Endothelial cell of umbilical vein (primary cell): ENCODE measurements around the gene TMEM181. TPM values are rescaled to one million over a fixed set of nuclear protein-coding genes. Genes with fewer than 3 reads are reported as not detected.

Experiments used
- BruUV-seq: library from RNA; stranded (reverse); fragments of 400-500 nt; replicated peaks from 2 replicates; lab custom pipeline; 2021; lab: Mats Ljungman, UMichigan
- CTCF ChIA-PET: fragments of 300-600, 350-600 bp; sonication (Branson Sonifier 250); formaldehyde crosslinking; loops from one replicate; lab custom pipeline; 2021; ENCODE audit warnings: antibody characterized with exemption, inconsistent platforms; lab: Charles Lee
- POLR2A ChIA-PET: fragments of 300-600, 350-600 bp; sonication (Branson Sonifier 250); formaldehyde crosslinking; loops from one replicate; lab custom pipeline; 2021; ENCODE audit warnings: antibody characterized with exemption, inconsistent platforms; lab: Charles Lee
- DNase-seq: peaks from one replicate; pipeline ENCODE4 v3.0.0-alpha.2; 2011; ENCODE audit warnings: low read depth, low spot score
- FAIRE-seq: peaks from 2 replicates; lab custom pipeline; 2011; peaks lifted over from hg19 to GRCh38; lab: Jason Lieb, UNC
- H2AFZ ChIP-seq: 2 replicates; pipeline ENCODE4 v1.6.0; 2012; ENCODE audit warnings: low read depth, low read length, control low read depth, inconsistent platforms
- H3K27ac ChIP-seq: 2 replicates; pipeline ENCODE4 v1.5.1; 2011; ENCODE audit warnings: low read depth, mild to moderate bottlenecking, control low read depth, low read length, moderate library complexity; ENCODE audit not compliant: insufficient read depth
- H3K27me3 ChIP-seq, 2 experiments: 2 replicates each; pipeline versions ENCODE4 v1.6.0 to v1.6.1; 2011; ENCODE audit warnings: low read length in 2 of 2, mixed read lengths in 1 of 2; ENCODE audit not compliant: control insufficient read depth in 2 of 2, insufficient read depth in 2 of 2
- H3K36me3 ChIP-seq, 2 experiments: 2 replicates in 1 of 2; 3 replicates in 1 of 2; pipeline ENCODE4 v1.5.1; 2011; ENCODE audit warnings: low read length in 2 of 2, mild to moderate bottlenecking in 1 of 2, moderate library complexity in 1 of 2; ENCODE audit not compliant: control insufficient read depth in 2 of 2, insufficient read depth in 2 of 2; ENCODE audit errors: extremely low read depth in 1 of 2
- H3K4me1 ChIP-seq: 3 replicates; pipeline ENCODE4 v1.5.1; 2011; ENCODE audit warnings: mild to moderate bottlenecking, low read length; ENCODE audit not compliant: control insufficient read depth, insufficient read depth; ENCODE audit errors: extremely low read depth
- H3K4me2 ChIP-seq: 2 replicates; pipeline ENCODE4 v1.6.1; 2011; ENCODE audit warnings: low read length, control low read depth, mixed read lengths; ENCODE audit not compliant: insufficient read depth
- H3K4me3 ChIP-seq, 3 experiments: fragments of 200-600 bp in 1 of 3; sonication (generic), shearing (Covaris generic) in 1 of 3; replicated peaks in 1 of 3; 2 replicates each; pipeline ENCODE4 v1.5.1; 2011 to 2016; ENCODE audit warnings: control low read depth in 3 of 3, low read length in 3 of 3, mild to moderate bottlenecking in 2 of 3, inconsistent platforms in 1 of 3, low read depth in 1 of 3, moderate library complexity in 1 of 3; ENCODE audit not compliant: insufficient read depth in 1 of 3
- H3K79me2 ChIP-seq: 2 replicates; pipeline ENCODE4 v1.6.0; 2012; ENCODE audit warnings: low read length, inconsistent platforms; ENCODE audit not compliant: control insufficient read depth, insufficient read depth
- H3K9ac ChIP-seq: replicated peaks from 2 replicates; pipeline ENCODE3; 2011; ENCODE audit warnings: low read length, control low read depth; ENCODE audit not compliant: insufficient read depth; ENCODE audit errors: extremely low read depth
- H3K9me1 ChIP-seq: replicated peaks from 3 replicates; pipeline ENCODE4 v1.6.0; 2011; ENCODE audit warnings: mild to moderate bottlenecking, low read length; ENCODE audit not compliant: control insufficient read depth, insufficient read depth; ENCODE audit errors: extremely low read depth
- H3K9me3 ChIP-seq: replicated peaks from 2 replicates; pipeline ENCODE4 v1.5.1; 2012; ENCODE audit warnings: low read length, inconsistent platforms; ENCODE audit not compliant: control insufficient read depth, insufficient read depth
- H4K20me1 ChIP-seq: replicated peaks from 2 replicates; pipeline ENCODE3; 2011; ENCODE audit warnings: mild to moderate bottlenecking, low read length; ENCODE audit not compliant: control insufficient read depth, insufficient read depth; ENCODE audit errors: extremely low read depth
- EZH2 ChIP-seq: IDR thresholded peaks from 2 replicates; pipeline ENCODE4 v1.6.1; 2012; ENCODE audit warnings: borderline replicate concordance, low read depth, mild to moderate bottlenecking, moderate library complexity, low read length, inconsistent platforms; ENCODE audit not compliant: severe bottlenecking
- FOS ChIP-seq: IDR thresholded peaks from 2 replicates; pipeline ENCODE4 v1.6.1; 2011; ENCODE audit warnings: mild to moderate bottlenecking, low read length, moderate library complexity, borderline replicate concordance; ENCODE audit not compliant: insufficient read depth
- GATA2 ChIP-seq: IDR thresholded peaks from 2 replicates; pipeline ENCODE4 v1.7.0; 2011; ENCODE audit warnings: low read depth, mild to moderate bottlenecking, moderate library complexity, mixed read lengths, low read length; ENCODE audit not compliant: insufficient read length, insufficient read depth
- JUN ChIP-seq: IDR thresholded peaks from 2 replicates; pipeline ENCODE4 v1.6.1; 2011; ENCODE audit warnings: borderline replicate concordance, low read depth; ENCODE audit not compliant: insufficient read length, insufficient read depth
- MAX ChIP-seq: IDR thresholded peaks from 2 replicates; pipeline ENCODE4 v1.6.1; 2011; ENCODE audit not compliant: insufficient read depth, insufficient read length
- MYC ChIP-seq: IDR thresholded peaks from one replicate; pipeline ENCODE4 v1.6.1; 2011; ENCODE audit warnings: mild to moderate bottlenecking, low read depth, low read length
- POLR2A ChIP-seq: IDR thresholded peaks from 2 replicates; pipeline ENCODE4 v1.6.1; 2012; ENCODE audit warnings: low read depth, mild to moderate bottlenecking, control low read depth, low read length
- POLR2AphosphoS5 ChIP-seq: IDR thresholded peaks from 2 replicates; pipeline ENCODE4 v1.6.1; 2012; ENCODE audit warnings: low read depth, mild to moderate bottlenecking, control low read depth, low read length, moderate library complexity; ENCODE audit not compliant: insufficient read depth
- dilution Hi-C: fragments of 300-500 bp; cut with MboI; formaldehyde crosslinking; loops from one replicate; pipeline ENCODE4 v1.15.0; 2019; ENCODE audit warnings: low sequenced_read_pairs; ENCODE audit not compliant: extremely low pct_ligation_motif_present
- intact Hi-C: fragments of 100-400 bp; cut with micrococcal nuclease; formaldehyde crosslinking; loops from one replicate; pipeline ENCODE4 v1.10.0; 2022
- polyA plus RNA-seq, 4 experiments: library from polyadenylated mRNA; depleted of rRNA in 3 of 4; stranded (reverse) in 3 of 4; unstranded in 1 of 4; fragments of >200 nt; gene quantifications; 2 replicates each; pipeline versions ENCODE4 v1.2.1 to v1.2.3, GENCODE V29; 2011 to 2012; ENCODE audit warnings: missing spikeins in 1 of 4
- total RNA-seq: library from RNA; stranded (reverse); gene quantifications from 2 replicates; pipeline ENCODE4 v1.2.3, GENCODE V29; 2021
- TF ChIP-seq, protein P1 (sequence below), 2 donors: IDR thresholded peaks; 1 replicate in 1 of 2; 2 replicates in 1 of 2; pipeline ENCODE4 v1.5.1; 2011; ENCODE audit warnings: low read length in 2 of 2, mild to moderate bottlenecking in 2 of 2, moderate library complexity in 2 of 2, control low read depth in 1 of 2, inconsistent platforms in 1 of 2, low read depth in 1 of 2; ENCODE audit not compliant: insufficient read depth in 1 of 2; ENCODE audit errors: extremely low read depth in 1 of 2

Gene TMEM181
- total and polyA plus RNA-seq, 2 donors (not counting 3 experiments of a cell fraction or from before 2014, with no cell fraction given) = 21.7 to 33.5 TPM

- DNase-seq (no peak), FAIRE-seq (no peak)
- Histone ChIP-seq H3K4me2 (no peak overlapping the region), H3K9me3 (no peaks in the 10 kb centered on the region), H3K4me1 (peaks cover 7% of the 10 kb centered on the region), H3K27ac (no peak overlapping the region), H3K79me2 (no peaks in the 10 kb centered on the region), H3K9ac (no peak overlapping the region), H3K27me3 (no peaks in the 10 kb centered on the region), H3K4me3 (no peak overlapping the region), H2AFZ (peak overlapping the region; percentile 70), H3K36me3 (no peaks in the 10 kb centered on the region), H3K9me1 (no peaks in the 10 kb centered on the region), H4K20me1 (no peaks in the 10 kb centered on the region)
- POLR2A ChIA-PET = no interaction called here
- CTCF ChIA-PET = interaction anchor here (1.5 to 2.3 kb wide), 2 partner anchors 38 to 433 kb away, joined by 4 to 8 read pairs; no protein-coding TSS in a partner anchor
- TF ChIP-seq GATA2 = no peak
- no peak for TF ChIP-seq MYC
- TF ChIP-seq, protein P1, sequence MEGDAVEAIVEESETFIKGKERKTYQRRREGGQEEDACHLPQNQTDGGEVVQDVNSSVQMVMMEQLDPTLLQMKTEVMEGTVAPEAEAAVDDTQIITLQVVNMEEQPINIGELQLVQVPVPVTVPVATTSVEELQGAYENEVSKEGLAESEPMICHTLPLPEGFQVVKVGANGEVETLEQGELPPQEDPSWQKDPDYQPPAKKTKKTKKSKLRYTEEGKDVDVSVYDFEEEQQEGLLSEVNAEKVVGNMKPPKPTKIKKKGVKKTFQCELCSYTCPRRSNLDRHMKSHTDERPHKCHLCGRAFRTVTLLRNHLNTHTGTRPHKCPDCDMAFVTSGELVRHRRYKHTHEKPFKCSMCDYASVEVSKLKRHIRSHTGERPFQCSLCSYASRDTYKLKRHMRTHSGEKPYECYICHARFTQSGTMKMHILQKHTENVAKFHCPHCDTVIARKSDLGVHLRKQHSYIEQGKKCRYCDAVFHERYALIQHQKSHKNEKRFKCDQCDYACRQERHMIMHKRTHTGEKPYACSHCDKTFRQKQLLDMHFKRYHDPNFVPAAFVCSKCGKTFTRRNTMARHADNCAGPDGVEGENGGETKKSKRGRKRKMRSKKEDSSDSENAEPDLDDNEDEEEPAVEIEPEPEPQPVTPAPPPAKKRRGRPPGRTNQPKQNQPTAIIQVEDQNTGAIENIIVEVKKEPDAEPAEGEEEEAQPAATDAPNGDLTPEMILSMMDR (IDR thresholded peaks at IDR 0.05; ENCODE audit: extremely low read depth in 1 of 2, insufficient read depth in 1 of 2, low read depth in 1 of 2, low read length in 2 of 2) = no peak
- no peak for TF ChIP-seq MAX
- TF ChIP-seq JUN = no peak
- TF ChIP-seq EZH2 = no peak
- no peak for TF ChIP-seq FOS
- TF ChIP-seq POLR2AphosphoS5 = no peak
- TF ChIP-seq POLR2A = no peak
- BruUV-seq = no TSS peak
- dilution Hi-C loops = no loop called here
- intact Hi-C loops = loop anchor here (1.0 kb wide), 1 partner anchor 9 kb away; no protein-coding TSS in a partner anchor
Measured at GRCh38 chr6:158653577-158654354, 93.9 kb downstream of the TMEM181 start.
